Measurements from ENCODE around the gene CDKN2AIPNL. TPM values are rescaled to one million over a fixed set of nuclear protein-coding genes. Genes with fewer than 3 reads are reported as not detected.
A peak's percentile ranks its signal among the peaks of the same experiment; 100 is the strongest.

The CDKN2AIPNL gene
- total and polyA plus RNA-seq, 2 of the 13 experiments (the other 11 are each of a cell fraction or from before 2014, with no cell fraction given): 17.4 to 46.5 TPM

DNA sequence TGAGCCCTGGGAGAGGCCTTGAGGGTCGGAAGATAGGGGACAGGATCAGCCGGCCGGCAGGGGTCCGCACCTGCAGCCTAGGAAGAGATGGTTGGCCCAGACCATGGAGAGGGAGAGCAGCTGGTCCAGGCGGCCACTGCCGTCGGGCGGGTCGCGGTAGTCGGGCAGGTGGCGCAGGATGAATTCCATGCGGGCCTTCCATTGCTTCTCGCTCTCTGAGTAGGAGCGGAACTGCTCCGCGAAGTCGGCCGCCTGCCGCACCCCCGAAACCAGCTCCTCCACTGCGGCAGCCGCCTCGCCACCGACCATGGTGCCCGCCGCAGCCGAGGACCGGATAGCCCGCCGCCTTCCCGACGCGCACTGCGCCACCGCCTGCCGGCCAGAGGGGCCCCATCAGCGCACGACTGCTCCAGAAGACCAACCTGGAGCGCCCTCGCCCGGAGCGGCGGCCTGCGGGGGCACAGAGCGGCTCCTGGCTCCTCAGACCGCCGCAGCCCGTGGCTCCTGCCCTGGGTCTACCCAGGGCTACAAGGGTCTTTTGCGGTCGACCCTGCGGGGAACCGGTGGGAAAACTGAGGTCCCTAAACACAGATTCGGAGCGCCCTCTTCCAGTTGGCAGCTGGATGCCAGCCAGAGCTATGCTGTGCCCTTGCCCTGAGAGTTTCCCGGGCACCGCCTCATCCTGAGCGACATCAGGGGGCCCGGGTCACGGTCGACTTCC is at the start of gene CDKN2AIPNL (continued):
- TF ChIP-seq KLF16 (CRISPR knock-in tag; IDR thresholded peaks at IDR 0.05): peak in 1 of 2 experiments; percentile 96; a peak in 2 of 4 replicates
- TF ChIP-seq EZH2 (conservative IDR thresholded peaks at IDR 0.05; ENCODE audit: low read depth, low read length): no peak
- peak; percentile 45 for TF ChIP-seq RBM39 (IDR thresholded peaks at IDR 0.05; ENCODE audit: low read depth, low read length, poor library complexity, severe bottlenecking)
- TF ChIP-seq ZSCAN20 (CRISPR knock-in tag; IDR thresholded peaks at IDR 0.05; ENCODE audit: borderline replicate concordance): peak; percentile 42; the same call in 1 of the 2 replicates
- peak; percentile 91 for TF ChIP-seq YY1 (IDR thresholded peaks at IDR 0.05; ENCODE audit: insufficient read depth, insufficient replicate concordance, low read depth, low read length)
- TF ChIP-seq, protein P1, sequence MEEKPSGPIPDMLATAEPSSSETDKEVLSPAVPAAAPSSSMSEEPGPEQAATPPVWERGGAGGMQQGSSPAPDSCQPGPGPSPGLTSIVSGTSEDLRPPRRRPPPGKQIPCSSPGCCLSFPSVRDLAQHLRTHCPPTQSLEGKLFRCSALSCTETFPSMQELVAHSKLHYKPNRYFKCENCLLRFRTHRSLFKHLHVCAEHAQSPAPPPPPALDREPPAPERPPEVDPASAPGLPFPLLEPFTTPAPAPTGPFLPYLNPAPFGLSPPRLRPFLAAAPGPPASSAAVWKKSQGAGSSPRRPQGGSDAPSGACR (CRISPR knock-in tag; IDR thresholded peaks at IDR 0.05): peak; percentile 86; the same call in 1 of the 2 replicates
- TF ChIP-seq HCFC1 (IDR thresholded peaks at IDR 0.05; ENCODE audit: low read depth, low read length): peak; percentile 44; the same call in 1 of the 2 replicates
- TF ChIP-seq ZNF562 (CRISPR knock-in tag; IDR thresholded peaks at IDR 0.05; ENCODE audit: borderline replicate concordance): no peak
- peak; percentile 85 for TF ChIP-seq SKI (IDR thresholded peaks at IDR 0.05; ENCODE audit: partially characterized antibody)
- TF ChIP-seq ZBTB7B (CRISPR knock-in tag; IDR thresholded peaks at IDR 0.05): peak; percentile 91
- TF ChIP-seq PRDM15 (CRISPR knock-in tag; IDR thresholded peaks at IDR 0.05): peak; percentile 55; the same call in 1 of the 2 replicates
- TF ChIP-seq ZNF276 (CRISPR knock-in tag; IDR thresholded peaks at IDR 0.05; ENCODE audit: low read depth): no peak
- no peak for TF ChIP-seq JUNB (CRISPR knock-in tag; IDR thresholded peaks at IDR 0.05; ENCODE audit: borderline replicate concordance)
- peak; percentile 96 for TF ChIP-seq ZFP91 (CRISPR knock-in tag; IDR thresholded peaks at IDR 0.05; ENCODE audit: borderline replicate concordance)
- TF ChIP-seq ATRX (CRISPR knock-in tag; IDR thresholded peaks at IDR 0.05; ENCODE audit: borderline replicate concordance): no peak
- peak; percentile 75; the same call in 1 of the 2 replicates for TF ChIP-seq ZNF670 (CRISPR knock-in tag; IDR thresholded peaks at IDR 0.05; ENCODE audit: borderline replicate concordance)
- peak; percentile 94 for TF ChIP-seq ZNF724P (CRISPR knock-in tag; IDR thresholded peaks at IDR 0.05; ENCODE audit: borderline replicate concordance)
- 0 out of 2 replicates have a peak, but pooled peaks have one; percentile 64 for TF ChIP-seq BRF2 (CRISPR knock-in tag; IDR thresholded peaks at IDR 0.05)

All from HepG2 (cell line).